Gastroesophageal sphincter (tissue), 4 donors: ENCODE measurements around the gene RAB11FIP3. TPM values are rescaled to one million over a fixed set of nuclear protein-coding genes. Genes with fewer than 3 reads are reported as not detected.

Experiments used
- ATAC-seq: fragments of 150-250 bp; one replicate; pipeline ENCODE4 v1.9.1; 2016; ENCODE audit warnings: mild to moderate bottlenecking, moderate library complexity
- H3K27ac ChIP-seq, 4 donors: fragments of 200-600 bp; sonication (generic) in 3 of 4; 1 replicate in 3 of 4; 2 replicates in 1 of 4; pipeline ENCODE4 v1.5.1; 2016 to 2019
- H3K27me3 ChIP-seq: fragments of 200-600 bp; sonication (generic); one replicate; pipeline ENCODE4 v1.5.1; 2019
- H3K36me3 ChIP-seq, 2 donors: fragments of 200-600 bp; sonication (generic); one replicate each; pipeline ENCODE4 v1.5.1; 2019; ENCODE audit warnings: control low read depth in 1 of 2
- H3K4me1 ChIP-seq, 3 donors: fragments of 200-600 bp; sonication (generic); 1 replicate in 2 of 3; 2 replicates in 1 of 3; pipeline ENCODE4 v1.5.1; 2016 to 2019; ENCODE audit warnings: control low read depth in 2 of 3
- H3K4me3 ChIP-seq, 2 donors: fragments of 200-600 bp; sonication (generic); one replicate each; pipeline ENCODE4 v1.5.1; 2019; ENCODE audit warnings: mild to moderate bottlenecking in 1 of 2, moderate library complexity in 1 of 2
- H3K9me3 ChIP-seq, 3 donors: fragments of 200-600 bp; sonication (generic); one replicate each; pipeline ENCODE4 v1.5.1; 2017 to 2019; ENCODE audit warnings: control low read depth in 2 of 3
- EP300 ChIP-seq: sonication (generic); formaldehyde crosslinking; IDR thresholded peaks from one replicate; pipeline ENCODE4 v1.6.1; 2017; ENCODE audit warnings: antibody characterized with exemption, mild to moderate bottlenecking
- POLR2A ChIP-seq, 2 donors: fragments of 450-650 bp; IDR thresholded peaks; one replicate each; pipeline ENCODE4 v1.6.1; 2017; ENCODE audit warnings: antibody characterized with exemption in 2 of 2, mild to moderate bottlenecking in 2 of 2, moderate library complexity in 1 of 2
- POLR2AphosphoS5 ChIP-seq: sonication (generic); formaldehyde crosslinking; IDR thresholded peaks from one replicate; pipeline ENCODE4 v1.6.1; 2017; ENCODE audit warnings: antibody characterized with exemption
- WGBS, 2 donors: methylation state at CpG; one replicate each; pipeline ENCODE4 v1.1.5; 2018; ENCODE audit warnings: low coverage in 1 of 2; 5-methylcytosine and 5-hydroxymethylcytosine counted together
- total RNA-seq, 4 donors: library from RNA; depleted of rRNA; stranded (reverse); fragments of >200 nt; gene quantifications; one replicate each; pipeline ENCODE4 v1.1.0, GENCODE V29; 2016
- TF ChIP-seq, protein P1 (sequence below), 4 experiments: fragments of 200-600 bp in 2 of 4; fragments of 450-650 bp in 2 of 4; sonication (generic) in 1 of 4; IDR thresholded peaks; one replicate each; pipeline ENCODE4 v1.5.1; 2017 to 2019; ENCODE audit warnings: antibody characterized with exemption in 4 of 4, mild to moderate bottlenecking in 2 of 4, moderate library complexity in 2 of 4

RAB11FIP3 gene
- total RNA-seq, 4 donors from 2014 or later, result 47.4 to 88.9 (median 58.6) TPM

DNA sequence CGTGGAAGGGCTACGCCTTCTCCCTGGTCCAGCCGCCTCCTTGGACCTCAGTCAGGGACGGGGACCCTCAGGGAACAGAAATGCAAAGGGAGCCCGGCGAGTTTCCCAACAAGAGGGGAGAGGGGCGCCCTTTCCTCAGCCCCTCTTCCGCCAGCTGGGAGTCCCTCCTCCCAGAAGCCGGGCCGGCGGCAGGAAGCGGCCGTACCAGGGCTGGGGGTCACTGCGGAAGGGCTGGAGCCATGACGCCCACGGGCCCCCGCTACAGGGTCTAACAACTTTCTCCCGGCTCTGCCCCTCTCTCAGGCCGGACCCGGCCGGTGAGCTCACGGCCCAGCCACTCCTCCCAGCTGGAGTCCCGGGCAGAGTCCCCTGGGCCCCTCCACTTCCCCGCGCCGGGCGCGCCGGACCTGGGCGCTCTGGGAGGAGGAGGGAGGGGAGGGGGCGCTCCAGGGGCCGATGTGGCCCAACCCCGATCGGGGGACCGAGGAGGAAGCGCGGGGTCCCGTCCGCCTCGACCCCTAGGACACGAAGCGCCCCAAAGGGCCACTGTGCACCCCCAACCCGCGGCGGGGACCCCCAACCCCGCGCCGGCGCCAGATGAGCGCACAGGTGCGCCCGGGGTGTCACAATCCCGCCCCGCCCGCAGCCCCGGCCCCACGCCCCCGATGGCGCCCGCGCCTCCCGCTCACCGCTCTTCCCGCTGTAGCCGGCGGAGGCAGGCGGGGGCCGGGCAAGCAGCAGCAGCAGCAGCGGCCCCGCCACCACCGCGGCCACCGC lies 44.2 kb upstream of the RAB11FIP3 start:
- Histone ChIP-seq H3K9me3 (no peaks in the 10 kb centered on the region), H3K36me3 (peaks cover 0 to 16% of the 10 kb centered on the region in 2 donors), H3K27ac (peak overlapping the region in 3 of 4 donors; percentile 75 to 85 (median 83)), H3K27me3 (no peaks in the 10 kb centered on the region), H3K4me1 (peaks cover 0 to 54% (median 28%) of the 10 kb centered on the region in 3 donors), H3K4me3 (peak overlapping the region; percentile 79 to 97)
- WGBS, 2 donors, result no CpG with 5 or more reads among the region's 73 CpGs
- ATAC-seq, result peak; percentile 80
- TF ChIP-seq EP300, result no peak
- TF ChIP-seq, protein P1, sequence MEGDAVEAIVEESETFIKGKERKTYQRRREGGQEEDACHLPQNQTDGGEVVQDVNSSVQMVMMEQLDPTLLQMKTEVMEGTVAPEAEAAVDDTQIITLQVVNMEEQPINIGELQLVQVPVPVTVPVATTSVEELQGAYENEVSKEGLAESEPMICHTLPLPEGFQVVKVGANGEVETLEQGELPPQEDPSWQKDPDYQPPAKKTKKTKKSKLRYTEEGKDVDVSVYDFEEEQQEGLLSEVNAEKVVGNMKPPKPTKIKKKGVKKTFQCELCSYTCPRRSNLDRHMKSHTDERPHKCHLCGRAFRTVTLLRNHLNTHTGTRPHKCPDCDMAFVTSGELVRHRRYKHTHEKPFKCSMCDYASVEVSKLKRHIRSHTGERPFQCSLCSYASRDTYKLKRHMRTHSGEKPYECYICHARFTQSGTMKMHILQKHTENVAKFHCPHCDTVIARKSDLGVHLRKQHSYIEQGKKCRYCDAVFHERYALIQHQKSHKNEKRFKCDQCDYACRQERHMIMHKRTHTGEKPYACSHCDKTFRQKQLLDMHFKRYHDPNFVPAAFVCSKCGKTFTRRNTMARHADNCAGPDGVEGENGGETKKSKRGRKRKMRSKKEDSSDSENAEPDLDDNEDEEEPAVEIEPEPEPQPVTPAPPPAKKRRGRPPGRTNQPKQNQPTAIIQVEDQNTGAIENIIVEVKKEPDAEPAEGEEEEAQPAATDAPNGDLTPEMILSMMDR (IDR thresholded peaks at IDR 0.05), result no peak
- no peak for TF ChIP-seq POLR2AphosphoS5
- TF ChIP-seq POLR2A (IDR thresholded peaks at IDR 0.05), result no peak

DNA sequence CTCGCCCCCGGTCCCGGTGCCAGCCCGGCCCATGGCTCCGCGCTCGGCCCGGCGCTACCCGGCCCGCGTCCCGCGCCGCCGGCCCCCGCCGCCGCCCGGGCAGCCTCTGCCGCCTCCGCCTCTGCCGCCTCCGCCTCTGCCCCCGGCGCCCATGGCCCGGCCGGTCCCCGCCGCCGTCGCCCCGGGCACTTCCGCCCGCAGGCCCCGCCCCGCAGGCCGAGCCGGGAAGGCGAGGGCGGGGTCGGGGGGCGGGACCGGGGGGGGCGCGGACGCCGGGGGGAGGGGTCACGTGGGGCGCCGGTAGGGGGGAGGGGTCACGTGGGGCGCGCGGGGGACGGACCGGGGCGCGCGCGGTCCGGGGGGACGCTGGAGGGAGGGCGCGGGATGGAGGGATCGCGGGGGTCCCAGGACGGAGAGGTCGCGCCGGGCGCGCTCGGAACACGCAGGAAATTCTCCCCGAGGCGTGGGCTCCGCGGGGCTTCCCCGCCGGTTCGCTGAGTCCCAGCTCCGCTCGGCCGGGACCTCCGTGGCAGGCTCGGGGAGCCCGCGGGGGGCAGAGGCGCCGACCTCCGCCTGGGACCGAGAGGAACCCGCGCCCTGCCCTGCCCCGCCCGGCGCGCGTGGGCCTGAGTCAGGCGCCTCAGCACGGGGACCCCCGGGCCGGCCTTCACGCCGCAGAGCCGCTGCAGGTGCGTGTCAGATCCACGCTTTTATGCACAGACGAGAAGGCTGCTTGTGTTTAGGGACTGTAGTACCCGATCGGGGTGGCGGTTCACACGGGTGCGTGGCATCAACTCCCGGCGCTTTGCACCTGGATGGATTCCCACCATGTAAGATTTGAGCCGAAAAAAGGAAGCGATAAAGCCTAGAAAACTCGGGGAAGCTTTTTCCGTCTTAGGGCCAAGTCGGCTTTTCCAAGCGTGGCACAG lies 43.4 kb upstream of the RAB11FIP3 start, which contains the start of gene PGAP6:
TSS of gene PGAP6 (minus strand) at position 190 of the 929 bp plus-strand sequence. CDS start at position 33, 157 bp downstream.
- peak within 1 kb of the TSS; percentile 41 to 87 (median 84) for H3K27ac ChIP-seq
- H3K27me3 ChIP-seq, result no peaks in the 10 kb centered on the region
- peak; percentile 89 for ATAC-seq
- H3K4me1 ChIP-seq, result peaks cover 0 to 63% (median 28%) of the 10 kb centered on the region in 3 donors
- TF ChIP-seq POLR2A (IDR thresholded peaks at IDR 0.05), result peak in 1 of 2 donors; percentile 54
- no peak for TF ChIP-seq POLR2AphosphoS5
- no peak for TF ChIP-seq EP300
- TF ChIP-seq, protein P1 (IDR thresholded peaks at IDR 0.05), result no peak
- WGBS, 2 donors, result 0% methylated on average over 13 of the region's 123 CpGs; no CpG with 5 or more reads in 1 of the 2 donors
- H3K9me3 ChIP-seq, result no peaks in the 10 kb centered on the region
- H3K36me3 ChIP-seq, result peaks cover 0 to 7% of the 10 kb centered on the region in 2 donors
- peak within 1 kb of the TSS; percentile 87 to 97 for H3K4me3 ChIP-seq

DNA sequence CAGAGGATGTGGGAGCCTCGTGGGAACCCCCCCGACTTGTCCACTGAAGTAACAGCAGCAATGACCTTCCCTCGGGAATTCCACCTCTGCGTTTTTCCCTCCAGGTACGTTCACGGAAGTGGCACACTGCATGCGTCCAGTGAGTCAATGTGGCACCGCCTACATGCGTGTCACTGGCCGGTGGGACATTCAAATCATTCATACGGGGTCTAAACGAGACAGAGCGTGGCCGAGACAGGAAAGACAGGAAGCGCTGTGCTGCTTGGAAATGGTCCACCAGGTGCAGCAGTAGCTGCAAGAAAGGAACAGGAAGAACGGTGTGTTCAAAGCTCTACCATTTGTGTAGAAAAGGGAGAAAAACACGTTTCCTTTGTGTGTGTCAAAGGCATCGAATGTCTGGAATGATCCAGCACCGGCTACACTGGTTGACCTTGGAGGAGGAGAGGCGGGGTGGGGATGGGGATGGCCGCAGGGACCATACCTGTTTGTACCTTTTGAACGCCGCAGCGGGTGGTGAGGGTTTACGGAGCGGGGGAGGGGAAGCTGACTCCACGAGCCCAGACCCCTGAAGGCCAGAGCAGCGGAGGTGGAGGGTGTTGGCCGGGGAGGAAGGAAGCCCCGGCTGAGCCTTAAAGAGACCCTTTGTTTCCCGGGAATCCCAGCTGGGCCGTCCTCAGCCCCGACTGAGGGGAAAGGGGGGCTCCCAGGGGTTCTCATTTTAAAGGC lies 42.0 kb upstream of the RAB11FIP3 start:
- TF ChIP-seq POLR2AphosphoS5 (no peak), POLR2A (IDR thresholded peaks at IDR 0.05) (no peak)
- peaks cover 0 to 77% (median 28%) of the 10 kb centered on the region in 3 donors for H3K4me1 ChIP-seq

DNA sequence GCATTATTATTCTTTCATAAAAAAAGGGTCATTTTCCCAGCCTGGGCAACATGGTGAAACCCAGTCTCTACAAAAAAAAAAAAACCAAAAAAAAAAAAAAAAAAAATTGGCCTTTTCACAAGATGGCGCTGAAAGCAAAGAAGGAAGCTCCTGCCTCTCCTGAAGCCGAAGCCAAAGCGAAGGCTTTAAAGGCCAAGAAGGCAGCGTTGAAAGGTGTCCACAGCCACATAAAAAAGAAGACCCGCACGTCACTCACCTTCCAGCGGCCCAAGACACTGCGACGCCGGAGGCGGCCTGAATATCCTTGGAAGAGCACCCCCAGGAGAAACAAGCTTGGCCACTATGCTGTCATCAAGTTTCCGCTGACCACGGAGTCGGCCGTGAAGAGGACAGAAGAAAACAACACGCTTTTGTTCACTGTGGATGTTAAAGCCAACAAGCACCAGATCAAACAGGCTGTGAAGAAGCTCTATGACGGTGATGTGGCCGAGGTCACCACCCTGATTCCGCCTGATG lies 38.8 kb upstream of the RAB11FIP3 start:
- H3K27ac ChIP-seq, result peak overlapping the region in 2 of 4 donors; percentile 40 to 75
- no peaks in the 10 kb centered on the region for H3K36me3 ChIP-seq
- 65 to 74% methylated on average over 17 to 19 of the region's 19 CpGs for WGBS, 2 donors
- H3K4me3 ChIP-seq, result no peak overlapping the region
- peaks cover 0 to 55% (median 10%) of the 10 kb centered on the region in 3 donors for H3K4me1 ChIP-seq
- H3K9me3 ChIP-seq, result no peaks in the 10 kb centered on the region
- ATAC-seq, result no peak
- no peaks in the 10 kb centered on the region for H3K27me3 ChIP-seq
- TF ChIP-seq POLR2AphosphoS5, result no peak
- TF ChIP-seq POLR2A (IDR thresholded peaks at IDR 0.05), result no peak
- TF ChIP-seq, protein P1 (IDR thresholded peaks at IDR 0.05), result no peak
- TF ChIP-seq EP300, result no peak

More for the DNA sequence above, 42.0 kb upstream of the RAB11FIP3 start:
- ATAC-seq, result no peak
- no peaks in the 10 kb centered on the region for H3K36me3 ChIP-seq
- peak overlapping the region in 3 of 4 donors; percentile 12 to 87 (median 16) for H3K27ac ChIP-seq
- WGBS, 2 donors, result 51 to 59% methylated on average over 2 to 16 of the region's 33 CpGs
- no peaks in the 10 kb centered on the region for H3K27me3 ChIP-seq
- H3K9me3 ChIP-seq, result no peaks in the 10 kb centered on the region
- H3K4me3 ChIP-seq, result peak overlapping the region in 1 of 2 donors; percentile 97
